PC-3 (cell line): ENCODE results near the gene CREBBP.

Experiments used
- EZH2 ChIP-seq: fragments of 300-600 bp; sonication (generic); IDR thresholded peaks from one replicate; pipeline ENCODE4 v1.6.1; 2017; ENCODE audit warnings: antibody characterized with exemption, mild to moderate bottlenecking, low read length; ENCODE audit not compliant: unreplicated experiment
- TF ChIP-seq, protein P1 (sequence below): fragments of 300-600 bp; sonication (generic); conservative IDR thresholded peaks from 2 replicates; pipeline ENCODE4 v1.5.1; 2017; ENCODE audit warnings: antibody characterized with exemption, low read depth, mild to moderate bottlenecking, low read length

- TF ChIP-seq, protein P1, sequence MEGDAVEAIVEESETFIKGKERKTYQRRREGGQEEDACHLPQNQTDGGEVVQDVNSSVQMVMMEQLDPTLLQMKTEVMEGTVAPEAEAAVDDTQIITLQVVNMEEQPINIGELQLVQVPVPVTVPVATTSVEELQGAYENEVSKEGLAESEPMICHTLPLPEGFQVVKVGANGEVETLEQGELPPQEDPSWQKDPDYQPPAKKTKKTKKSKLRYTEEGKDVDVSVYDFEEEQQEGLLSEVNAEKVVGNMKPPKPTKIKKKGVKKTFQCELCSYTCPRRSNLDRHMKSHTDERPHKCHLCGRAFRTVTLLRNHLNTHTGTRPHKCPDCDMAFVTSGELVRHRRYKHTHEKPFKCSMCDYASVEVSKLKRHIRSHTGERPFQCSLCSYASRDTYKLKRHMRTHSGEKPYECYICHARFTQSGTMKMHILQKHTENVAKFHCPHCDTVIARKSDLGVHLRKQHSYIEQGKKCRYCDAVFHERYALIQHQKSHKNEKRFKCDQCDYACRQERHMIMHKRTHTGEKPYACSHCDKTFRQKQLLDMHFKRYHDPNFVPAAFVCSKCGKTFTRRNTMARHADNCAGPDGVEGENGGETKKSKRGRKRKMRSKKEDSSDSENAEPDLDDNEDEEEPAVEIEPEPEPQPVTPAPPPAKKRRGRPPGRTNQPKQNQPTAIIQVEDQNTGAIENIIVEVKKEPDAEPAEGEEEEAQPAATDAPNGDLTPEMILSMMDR, result no peak
- TF ChIP-seq EZH2, result no peak
Observed at GRCh38 chr16:3798838-3799237, 81.7 kb downstream of the CREBBP start.
